Activated naive CD4-positive, alpha-beta T cell treated with Interleukin-2 at 50 U/mL for 16 hours (primary cell): ENCODE data around the gene CYTH4.

Experiments used
- DNase-seq: peaks from one replicate; pipeline ENCODE4 v3.0.0-alpha.2; 2020

Gene CYTH4

DNA sequence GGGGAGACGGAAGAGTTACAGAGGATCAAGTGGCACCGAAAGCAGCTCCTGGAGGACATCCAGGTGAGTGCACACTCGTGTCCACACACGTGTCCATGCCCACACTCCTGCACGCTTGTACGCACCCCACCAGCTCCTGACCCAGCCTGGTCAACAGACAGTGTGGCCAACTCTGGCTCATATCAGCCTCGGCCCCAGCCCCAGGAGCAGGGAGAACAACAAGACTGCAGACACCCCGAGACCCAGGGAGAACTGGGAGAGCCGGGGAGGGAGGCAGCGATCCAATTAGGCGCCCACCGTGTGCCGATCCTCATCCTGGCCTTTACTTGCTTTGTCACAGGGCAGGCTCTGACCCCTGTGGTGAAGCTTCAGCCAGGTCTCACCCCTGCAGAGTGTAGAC is 10.3 kb downstream of the CYTH4 start:
- no peak for DNase-seq

- DNase-seq = no peak
Measured at GRCh38 chr22:37293172-37293571, 10.9 kb downstream of the CYTH4 start.

DNA sequence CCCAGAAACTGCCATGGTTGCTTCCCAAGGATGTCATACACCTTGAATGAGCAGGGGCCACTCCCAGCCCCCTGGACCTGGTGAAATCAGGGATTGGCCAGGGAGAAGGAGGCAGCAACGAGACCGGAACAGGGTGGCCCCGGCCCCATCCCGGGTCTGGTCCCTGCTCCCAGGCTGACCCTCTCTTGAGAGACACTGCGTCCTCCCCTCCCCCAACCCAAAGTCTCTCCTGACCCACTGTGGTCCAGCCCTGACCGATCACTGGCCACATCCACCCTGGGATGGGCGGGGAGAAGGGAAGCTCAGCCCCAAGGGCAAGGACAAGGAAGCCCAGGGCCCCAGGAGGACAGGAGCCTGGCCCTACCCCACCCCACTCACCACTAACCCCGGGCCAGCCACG is 12.4 kb downstream of the CYTH4 start:
- DNase-seq = no peak

DNA sequence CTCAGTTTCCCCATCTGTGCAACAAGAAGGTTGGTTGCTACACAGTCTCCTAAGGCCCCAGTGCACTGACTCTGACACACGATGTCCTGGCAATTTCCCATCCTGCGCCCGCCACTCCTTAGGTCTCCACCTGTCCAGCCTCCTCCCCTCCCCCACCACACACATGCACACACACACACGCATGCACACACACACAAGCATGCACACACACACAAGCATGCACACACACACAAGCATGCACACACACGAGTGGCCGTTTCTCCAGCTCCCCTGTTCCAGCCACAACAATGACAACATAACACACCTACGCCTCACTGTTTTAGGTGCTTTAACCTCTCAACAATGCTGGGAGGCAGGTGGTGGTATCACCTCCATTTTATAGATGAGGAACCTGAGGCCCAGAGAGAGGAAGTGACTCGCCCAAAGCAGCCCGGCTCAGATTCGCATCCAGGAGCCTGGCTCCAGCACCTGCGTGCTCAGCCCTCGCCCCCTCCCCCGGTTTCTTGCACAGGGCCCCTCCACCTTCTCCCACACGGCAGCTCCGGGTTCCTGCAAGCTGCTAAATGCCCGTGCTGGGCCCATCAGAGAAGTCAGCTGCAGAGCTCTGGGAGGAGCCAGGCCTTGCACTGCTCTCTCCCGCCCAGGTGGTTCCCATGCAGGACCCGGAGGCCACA is 13.0 kb downstream of the CYTH4 start:
- DNase-seq = no peak

DNA sequence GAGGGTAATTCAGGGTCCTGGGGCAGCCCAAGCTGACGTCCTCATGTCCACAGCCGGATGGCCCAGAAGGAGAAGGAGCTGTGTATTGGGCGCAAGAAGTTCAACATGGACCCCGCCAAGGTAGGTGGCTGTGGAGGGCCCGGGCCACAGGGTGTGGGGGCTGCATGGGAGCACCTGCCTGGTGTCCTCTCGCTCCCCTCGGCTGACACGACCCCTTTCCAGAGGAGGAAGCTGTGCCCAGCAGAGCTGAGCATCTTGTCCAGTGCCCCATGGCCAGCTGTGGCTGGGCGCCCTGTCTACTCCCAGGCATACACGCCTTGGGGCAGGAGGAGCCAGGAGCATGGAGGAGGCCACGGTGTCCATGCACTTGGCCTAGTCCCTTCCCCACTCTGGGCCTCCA is 13.6 kb downstream of the CYTH4 start:
- DNase-seq = no peak

DNA sequence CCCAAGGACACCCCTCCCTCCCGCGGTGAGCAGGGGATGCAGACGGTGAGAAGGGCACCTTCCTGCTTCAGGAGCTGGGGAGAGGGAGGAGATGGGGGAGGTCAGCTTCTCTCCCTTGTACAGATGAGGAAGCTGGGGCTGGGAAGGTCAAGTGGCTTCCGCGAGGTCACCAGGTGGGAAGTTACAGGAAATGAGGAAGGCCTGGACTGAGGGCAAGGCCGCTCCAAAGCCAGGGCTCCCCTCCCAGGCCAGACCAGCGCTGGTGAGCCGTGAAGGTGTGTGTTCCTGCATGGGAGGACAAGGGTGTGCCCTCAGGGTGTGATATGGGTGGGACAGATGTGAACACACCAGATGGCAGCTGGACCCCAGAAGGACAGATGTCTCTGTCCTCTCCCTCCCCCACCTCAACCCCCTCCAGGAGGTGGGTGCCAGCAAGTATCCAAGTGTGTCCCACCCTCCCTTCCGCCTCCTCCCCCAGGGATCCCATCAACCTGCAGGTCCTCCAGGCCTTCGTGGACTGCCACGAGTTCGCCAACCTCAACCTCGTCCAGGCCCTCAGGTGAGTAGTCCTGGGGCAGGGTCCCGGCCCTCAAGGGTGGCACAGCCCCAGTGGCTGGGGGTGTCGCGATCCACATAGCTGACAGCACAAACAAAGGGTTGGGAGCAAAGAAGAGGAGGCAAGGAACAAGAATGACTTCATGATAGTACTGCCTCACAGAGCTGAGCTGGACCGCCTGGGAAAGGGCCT is 16.6 kb downstream of the CYTH4 start:
- no peak for DNase-seq

DNA sequence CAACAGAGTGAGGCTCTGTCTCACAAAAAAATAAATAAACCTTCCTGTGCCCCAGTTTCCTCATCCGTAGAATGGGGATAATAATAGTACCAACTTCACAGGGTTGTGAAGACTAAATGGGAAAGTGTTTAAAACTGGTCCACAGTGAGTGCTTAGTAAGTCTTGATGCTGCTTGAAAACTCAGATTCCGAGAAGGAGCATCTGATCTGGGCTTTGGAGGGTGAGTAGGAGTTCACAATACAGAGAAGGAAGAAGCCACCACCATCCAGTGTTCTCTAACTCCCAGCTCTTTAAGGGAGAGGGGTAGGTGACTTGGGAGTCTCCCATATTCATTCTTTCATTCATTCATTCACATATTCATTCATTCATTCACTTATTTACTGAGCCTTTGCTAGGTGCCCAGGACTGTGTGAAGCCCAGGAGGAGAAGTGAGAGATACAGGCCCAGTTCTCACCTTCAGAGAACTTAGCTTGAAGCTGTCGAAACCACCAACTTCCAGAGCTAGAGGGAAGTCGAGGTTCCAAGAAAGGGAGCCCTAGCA is 17.7 kb downstream of the CYTH4 start:
- no peak for DNase-seq

GRCh38 chr22:37300551-37301017 is 18.3 kb downstream of the CYTH4 start:
- peak; percentile 50 for DNase-seq

- DNase-seq = no peak
Measured at GRCh38 chr22:37301144-37301830, 19.0 kb downstream of the CYTH4 start.

DNA sequence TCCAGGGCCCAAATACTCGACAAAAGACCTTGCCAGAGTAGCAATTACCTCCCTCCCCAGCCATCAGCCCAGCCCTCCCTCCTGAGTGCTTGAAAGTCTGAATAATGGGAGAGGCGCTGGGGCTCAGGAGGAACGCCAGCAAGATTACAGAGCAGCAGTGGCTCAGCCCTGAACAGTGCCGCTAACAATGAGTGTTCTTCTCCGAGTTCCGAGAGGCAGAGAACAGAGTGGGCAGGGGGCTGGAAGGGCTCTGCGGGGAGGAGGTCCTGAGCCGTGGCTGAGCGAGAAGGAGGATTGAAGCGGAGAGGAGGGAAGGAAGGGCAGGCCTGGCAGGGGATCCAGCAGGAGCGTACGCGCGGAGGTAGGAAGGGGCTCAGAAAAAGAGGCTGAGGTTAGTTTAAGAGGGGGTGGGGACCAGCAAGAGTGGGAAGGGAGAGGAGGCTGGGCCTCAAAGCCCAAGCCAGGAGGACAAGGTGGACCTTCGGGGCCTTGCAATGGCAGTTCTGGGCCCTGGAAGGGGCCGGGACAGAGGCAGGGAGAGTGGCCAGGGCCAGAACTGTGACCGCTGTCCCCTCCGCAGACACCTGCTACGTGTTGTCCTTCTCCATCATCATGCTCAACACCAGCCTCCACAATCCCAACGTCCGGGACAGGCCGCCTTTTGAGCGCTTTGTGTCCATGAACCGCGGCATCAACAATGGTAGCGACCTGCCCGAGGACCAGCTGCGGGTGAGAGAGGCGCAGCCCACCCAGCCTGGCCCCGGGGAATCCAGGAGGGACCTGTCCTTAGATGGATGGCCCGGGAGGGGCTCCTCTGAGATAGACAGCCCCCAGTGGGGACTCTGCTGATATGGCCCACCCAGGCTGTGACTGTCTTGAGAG is 20.6 kb downstream of the CYTH4 start:
- no peak for DNase-seq

GRCh38 chr22:37303821-37304274 is 21.5 kb downstream of the CYTH4 start:
- peak; percentile 78 for DNase-seq

DNA sequence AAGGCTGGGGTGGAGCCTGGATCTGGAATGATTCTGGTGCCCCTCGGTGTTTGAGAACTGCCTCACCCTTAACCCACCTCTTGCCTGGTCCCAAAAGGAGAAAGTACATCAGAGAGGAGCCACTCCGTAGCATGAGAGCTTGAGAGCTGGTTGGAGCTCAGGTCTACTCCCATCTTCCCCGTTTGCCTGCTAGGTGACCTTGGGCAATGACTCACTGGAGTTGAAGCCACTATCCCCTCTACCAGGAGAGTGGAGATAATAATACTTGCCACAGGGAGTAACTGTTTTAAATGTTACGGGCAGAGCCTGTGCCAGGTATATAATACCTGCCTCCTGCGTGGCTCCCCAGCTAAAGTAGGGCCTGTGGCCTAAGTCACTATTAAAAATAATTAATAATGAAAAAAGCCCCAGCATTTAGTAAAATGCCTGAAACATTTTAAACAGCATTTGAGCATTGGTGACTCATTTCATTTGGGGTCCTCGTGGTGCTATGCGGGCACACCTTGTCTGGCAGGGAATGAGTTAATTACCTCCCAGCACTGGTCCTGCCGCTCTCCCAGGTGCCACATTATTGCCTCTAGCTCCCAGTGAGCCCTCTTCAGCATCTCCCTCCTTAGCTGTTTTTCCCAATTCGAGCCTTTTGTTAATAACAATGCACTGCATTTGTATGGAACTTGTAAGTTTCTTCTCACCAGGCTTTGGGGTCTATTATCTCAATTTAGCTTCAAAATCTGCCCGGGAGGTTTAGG is 22.5 kb downstream of the CYTH4 start:
- no peak for DNase-seq

DNA sequence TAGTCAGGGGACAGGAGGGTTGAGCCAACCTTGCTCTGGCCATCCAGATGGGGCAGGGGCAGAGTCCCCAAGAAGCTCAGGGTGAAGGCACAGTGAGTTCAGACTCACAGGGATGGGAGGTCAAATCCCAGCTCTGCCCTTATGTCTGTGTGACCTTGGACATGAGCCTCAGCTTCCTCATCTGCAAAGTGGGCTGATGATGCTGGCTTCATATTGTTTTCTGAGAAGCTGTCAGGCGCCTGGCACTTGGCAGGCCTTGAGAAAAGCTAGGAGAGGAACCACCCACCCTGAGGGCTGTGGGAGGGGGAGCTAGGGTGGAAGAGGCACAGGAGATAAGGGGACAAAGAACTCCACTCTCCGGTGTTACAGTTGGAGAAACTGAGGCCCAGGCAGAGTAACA is 23.6 kb downstream of the CYTH4 start:
- DNase-seq = no peak

- DNase-seq = no peak
Measured at GRCh38 chr22:37306494-37306829, 24.2 kb downstream of the CYTH4 start.

- DNase-seq = no peak
Measured at GRCh38 chr22:37308385-37309200, 26.3 kb downstream of the CYTH4 start.

DNA sequence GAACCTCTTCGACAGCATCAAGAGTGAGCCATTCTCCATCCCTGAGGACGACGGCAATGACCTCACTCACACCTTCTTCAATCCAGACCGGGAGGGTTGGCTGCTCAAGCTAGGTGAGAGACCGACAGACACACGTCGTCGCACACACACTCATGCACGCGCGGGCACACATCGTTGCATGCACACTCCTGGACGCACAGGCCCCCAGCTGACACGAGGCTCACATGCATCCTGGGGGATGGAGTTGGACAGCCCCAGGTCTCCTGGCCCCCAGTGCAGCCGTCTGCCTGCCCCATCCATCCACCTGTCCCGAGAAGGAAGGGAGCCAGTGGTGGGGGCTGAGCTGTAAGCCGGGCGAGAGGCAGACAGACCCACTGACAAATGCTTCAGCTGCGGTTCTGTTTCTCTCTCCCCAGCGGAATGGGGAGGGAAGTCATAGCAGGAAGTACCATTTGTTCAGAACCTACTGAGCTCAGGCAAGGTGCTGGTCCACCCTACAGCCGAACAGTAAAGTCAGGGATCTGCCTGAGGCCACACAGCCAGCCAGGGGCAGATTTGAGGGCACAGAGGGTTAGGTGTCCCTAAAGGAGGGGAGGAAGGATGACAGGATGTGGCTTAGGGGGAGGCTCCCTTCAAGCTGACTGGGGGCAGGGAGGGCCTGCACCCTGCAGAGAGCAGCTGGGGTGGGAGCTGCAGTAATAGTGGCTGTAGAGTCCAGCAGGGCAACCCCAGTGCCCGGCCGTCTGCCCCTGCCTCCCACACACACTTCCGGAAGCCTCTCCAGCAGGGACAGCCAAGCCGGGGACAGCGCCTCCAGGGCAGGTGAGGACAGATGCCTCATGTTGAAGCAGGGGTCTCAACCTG is 27.1 kb downstream of the CYTH4 start:
- peak; percentile 30 for DNase-seq

GRCh38 chr22:37310075-37310606 is 27.8 kb downstream of the CYTH4 start:
- no peak for DNase-seq

GRCh38 chr22:37310815-37311595 is 28.7 kb downstream of the CYTH4 start:
- no peak for DNase-seq
